Adipose tissue (tissue), 3 donors: ENCODE data around the gene VWA5B1. TPM values are rescaled to one million over a fixed set of nuclear protein-coding genes. Genes with fewer than 3 reads are reported as not detected.

Experiments used
- H3K27ac ChIP-seq: one replicate; pipeline ENCODE4 v1.5.1; 2013; ENCODE audit warnings: low read depth, low read length
- WGBS, 3 donors: extraction: QIAGEN DNeasy Blood & Tissue Kit; methylation state at CpG; one replicate each; pipeline ENCODE4 v1.1.7; 2013; 5-methylcytosine and 5-hydroxymethylcytosine counted together
- polyA plus RNA-seq, 3 donors: library from polyadenylated mRNA; stranded (reverse); fragments of 200-250 nt; gene quantifications; one replicate each; pipeline ENCODE4 v1.2.3, GENCODE V29; 2013
- donor health status: healthy with polysubstance abuse.
- donor health status: Bipolar disorder and iron deficiency.
- donor health status: healthy.

Gene VWA5B1
- polyA plus RNA-seq, 3 donors, result 0.07 TPM; not detected in 2

GRCh38 chr1:20372676-20373075 lies 82.0 kb downstream of the VWA5B1 start:
- 47 to 82% (median 70%) methylated on average over 4 of the region's 4 CpGs for WGBS, 3 donors
- H3K27ac ChIP-seq, result no peak overlapping the region

GRCh38 chr1:20373286-20373685 lies 82.6 kb downstream of the VWA5B1 start:
- WGBS, 3 donors, result 22 to 36% (median 34%) methylated on average over 8 of the region's 8 CpGs
- no peak overlapping the region for H3K27ac ChIP-seq

- no peak overlapping the region for H3K27ac ChIP-seq
- 68 to 86% (median 81%) methylated on average over 2 of the region's 2 CpGs for WGBS, 3 donors
These were observed 83.1 kb downstream of the VWA5B1 start for GRCh38 chr1:20373764-20374163.

GRCh38 chr1:20375563-20375962 lies 84.9 kb downstream of the VWA5B1 start:
- H3K27ac ChIP-seq, result no peak overlapping the region
- WGBS, 3 donors, result 55 to 70% (median 67%) methylated on average over 8 of the region's 8 CpGs

- no peak overlapping the region for H3K27ac ChIP-seq
- 67 to 75% (median 73%) methylated on average over 4 of the region's 4 CpGs for WGBS, 3 donors
These were observed 85.5 kb downstream of the VWA5B1 start for GRCh38 chr1:20376171-20376570.

GRCh38 chr1:20376880-20377494 lies 86.3 kb downstream of the VWA5B1 start:
- 15 to 16% (median 15%) methylated on average over 8 of the region's 8 CpGs for WGBS, 3 donors
- H3K27ac ChIP-seq, result no peak overlapping the region

GRCh38 chr1:20377516-20378270 lies 87.0 kb downstream of the VWA5B1 start:
- no peak overlapping the region for H3K27ac ChIP-seq
- WGBS, 3 donors, result 91 to 96% (median 94%) methylated on average over 11 of the region's 11 CpGs

GRCh38 chr1:20379075-20379474 lies 88.4 kb downstream of the VWA5B1 start:
- H3K27ac ChIP-seq, result no peak overlapping the region
- 57 to 70% (median 63%) methylated on average over 7 of the region's 7 CpGs for WGBS, 3 donors

- 70 to 88% (median 81%) methylated on average over 6 of the region's 6 CpGs for WGBS, 3 donors
- H3K27ac ChIP-seq, result no peak overlapping the region
These were observed 89.5 kb downstream of the VWA5B1 start for GRCh38 chr1:20380175-20380574.

- 50 to 58% (median 54%) methylated on average over 11 of the region's 11 CpGs for WGBS, 3 donors
- H3K27ac ChIP-seq, result no peak overlapping the region
These were observed 90.0 kb downstream of the VWA5B1 start for GRCh38 chr1:20380616-20381035.

GRCh38 chr1:20381045-20381641 lies 90.5 kb downstream of the VWA5B1 start:
- no peak overlapping the region for H3K27ac ChIP-seq
- WGBS, 3 donors, result 88 to 99% (median 97%) methylated on average over 5 of the region's 5 CpGs

GRCh38 chr1:20381961-20382360 lies 91.3 kb downstream of the VWA5B1 start:
- H3K27ac ChIP-seq, result no peak overlapping the region
- WGBS, 3 donors, result 81 to 85% (median 82%) methylated on average over 2 of the region's 2 CpGs

GRCh38 chr1:20382711-20383110 lies 92.0 kb downstream of the VWA5B1 start:
- H3K27ac ChIP-seq, result no peak overlapping the region
- WGBS, 3 donors, result 75 to 83% (median 76%) methylated on average over 8 of the region's 8 CpGs

- no peak overlapping the region for H3K27ac ChIP-seq
- WGBS, 3 donors, result 50 to 60% (median 50%) methylated on average over 3 of the region's 3 CpGs
These were observed 93.0 kb downstream of the VWA5B1 start for GRCh38 chr1:20383631-20384030.

GRCh38 chr1:20385630-20386029 lies 95.0 kb downstream of the VWA5B1 start:
- H3K27ac ChIP-seq, result no peak overlapping the region
- WGBS, 3 donors, result 44 to 46% (median 46%) methylated on average over 6 of the region's 6 CpGs

- 37 to 44% (median 38%) methylated on average over 9 of the region's 9 CpGs for WGBS, 3 donors
These were observed 95.8 kb downstream of the VWA5B1 start for GRCh38 chr1:20386323-20387081.

GRCh38 chr1:20389571-20389970 lies 98.9 kb downstream of the VWA5B1 start:
- 74 to 87% (median 76%) methylated on average over 11 of the region's 11 CpGs for WGBS, 3 donors
- no peak overlapping the region for H3K27ac ChIP-seq

More at GRCh38 chr1:20386323-20387081, 95.8 kb downstream of the VWA5B1 start:
- H3K27ac ChIP-seq, result no peak overlapping the region

- 47 to 59% (median 56%) methylated on average over 5 of the region's 5 CpGs for WGBS, 3 donors
- no peak overlapping the region for H3K27ac ChIP-seq
These were observed 100.1 kb downstream of the VWA5B1 start for GRCh38 chr1:20390589-20391331.
